Loucy (cell line): ENCODE measurements around the gene GTF2A1.

ENCODE experiments used
- H2AFZ ChIP-seq: fragments of 200-600 bp; sonication (generic); 2 replicates; pipeline ENCODE4 v1.6.0; 2016; ENCODE audit warnings: antibody characterized with exemption, mild to moderate bottlenecking, low read length, moderate library complexity
- H3F3A ChIP-seq: fragments of 200-600 bp; 2 replicates; pipeline ENCODE4 v1.6.0; 2016; ENCODE audit warnings: antibody characterized with exemption, low read depth, mild to moderate bottlenecking
- H3K27me3 ChIP-seq: fragments of 200-600 bp; sonication (generic); 2 replicates; pipeline ENCODE4 v1.6.1; 2014; ENCODE audit warnings: low read length, mild to moderate bottlenecking; ENCODE audit not compliant: insufficient read depth, poor library complexity, severe bottlenecking
- H3K36me3 ChIP-seq: fragments of 200-600 bp; sonication (generic); 2 replicates; pipeline ENCODE4 v1.6.1; 2016; ENCODE audit warnings: low read length; ENCODE audit not compliant: insufficient read depth
- H3K4me1 ChIP-seq: fragments of 200-600 bp; sonication (generic); 2 replicates; pipeline ENCODE4 v1.5.1; 2014; ENCODE audit warnings: low read length, mild to moderate bottlenecking; ENCODE audit not compliant: insufficient read depth, poor library complexity, severe bottlenecking
- H3K4me2 ChIP-seq: fragments of 200-600 bp; sonication (generic); 2 replicates; pipeline ENCODE4 v1.6.0; 2014; ENCODE audit warnings: antibody characterized with exemption, low read length, low read depth, mild to moderate bottlenecking; ENCODE audit not compliant: poor library complexity, severe bottlenecking
- H3K4me3 ChIP-seq: fragments of 200-600 bp; sonication (generic); 2 replicates; pipeline ENCODE4 v1.5.1; 2014; ENCODE audit warnings: low read length, mild to moderate bottlenecking, mixed read lengths; ENCODE audit not compliant: poor library complexity, severe bottlenecking
- H3K79me2 ChIP-seq: fragments of 200-600 bp; sonication (generic); 2 replicates; pipeline ENCODE4 v1.6.1; 2014; ENCODE audit warnings: low read length; ENCODE audit not compliant: insufficient read depth
- H3K9ac ChIP-seq: fragments of 200-600 bp; sonication (generic); 2 replicates; pipeline ENCODE4 v1.6.0; 2014; ENCODE audit warnings: mild to moderate bottlenecking, low read depth, low read length, moderate library complexity; ENCODE audit not compliant: poor library complexity, severe bottlenecking
- H3K9me2 ChIP-seq: fragments of 200-600 bp; sonication (generic); replicated peaks from 2 replicates; pipeline ENCODE4 v1.6.1; 2016; ENCODE audit warnings: low read depth, low read length, mixed read lengths
- H3K9me3 ChIP-seq: fragments of 200-600 bp; sonication (generic); 2 replicates; pipeline ENCODE4 v1.6.1; 2014; ENCODE audit warnings: mild to moderate bottlenecking, antibody characterized with exemption, low read length, low read depth; ENCODE audit not compliant: insufficient read depth
- H4K20me1 ChIP-seq: fragments of 200-600 bp; sonication (generic); 2 replicates; pipeline ENCODE4 v1.6.0; 2014; ENCODE audit warnings: antibody characterized with exemption, low read length, mild to moderate bottlenecking; ENCODE audit not compliant: insufficient read depth, poor library complexity, severe bottlenecking
- CTCF ChIP-seq: fragments of 200-600 bp; sonication (generic); conservative IDR thresholded peaks from 2 replicates; pipeline ENCODE4 v1.5.1; 2014; ENCODE audit warnings: mild to moderate bottlenecking, antibody characterized with exemption, low read length
- EZH2phosphoT487 ChIP-seq: fragments of 200-600 bp; IDR thresholded peaks from 2 replicates; pipeline ENCODE4 v1.6.1; 2018; ENCODE audit warnings: antibody characterized with exemption, mild to moderate bottlenecking, moderate library complexity, borderline replicate concordance

GTF2A1 gene

GRCh38 chr14:81133400-81133799 lies 87.4 kb downstream of the GTF2A1 start:
- H4K20me1 ChIP-seq, result no peaks in the 10 kb centered on the region
- no peak overlapping the region for H3K4me2 ChIP-seq
- no peaks in the 10 kb centered on the region for H3K27me3 ChIP-seq
- no peaks in the 10 kb centered on the region for H3K9me3 ChIP-seq
- H2AFZ ChIP-seq, result no peak overlapping the region
- no peaks in the 10 kb centered on the region for H3K9me2 ChIP-seq
- H3K79me2 ChIP-seq, result no peaks in the 10 kb centered on the region
- no peaks in the 10 kb centered on the region for H3K4me1 ChIP-seq
- no peak overlapping the region for H3K9ac ChIP-seq
- no peaks in the 10 kb centered on the region for H3K36me3 ChIP-seq
- no peaks in the 10 kb centered on the region for H3F3A ChIP-seq
- no peak for TF ChIP-seq CTCF
- TF ChIP-seq EZH2phosphoT487, result no peak
- H3K4me3 ChIP-seq, result no peak overlapping the region

- no peaks in the 10 kb centered on the region for H3K9me2 ChIP-seq
- no peaks in the 10 kb centered on the region for H3K27me3 ChIP-seq
- H4K20me1 ChIP-seq, result no peaks in the 10 kb centered on the region
- TF ChIP-seq CTCF, result no peak
- TF ChIP-seq EZH2phosphoT487, result no peak
- H3K9ac ChIP-seq, result no peak overlapping the region
- no peaks in the 10 kb centered on the region for H3F3A ChIP-seq
- no peaks in the 10 kb centered on the region for H3K36me3 ChIP-seq
- no peaks in the 10 kb centered on the region for H3K9me3 ChIP-seq
- no peak overlapping the region for H2AFZ ChIP-seq
- no peaks in the 10 kb centered on the region for H3K4me1 ChIP-seq
- H3K4me3 ChIP-seq, result no peak overlapping the region
- H3K79me2 ChIP-seq, result no peaks in the 10 kb centered on the region
- H3K4me2 ChIP-seq, result no peak overlapping the region
These were observed 88.3 kb downstream of the GTF2A1 start for GRCh38 chr14:81132468-81132867.

- Histone ChIP-seq H3K9me3 (no peaks in the 10 kb centered on the region), H4K20me1 (no peaks in the 10 kb centered on the region), H3K36me3 (no peaks in the 10 kb centered on the region), H3K4me2 (no peak overlapping the region), H3K79me2 (no peaks in the 10 kb centered on the region), H3K4me3 (no peak overlapping the region), H3K27me3 (no peaks in the 10 kb centered on the region), H2AFZ (no peak overlapping the region), H3F3A (no peaks in the 10 kb centered on the region), H3K4me1 (no peaks in the 10 kb centered on the region), H3K9me2 (no peaks in the 10 kb centered on the region), H3K9ac (no peak overlapping the region)
- no peak for TF ChIP-seq EZH2phosphoT487
- no peak for TF ChIP-seq CTCF
These were observed 91.5 kb downstream of the GTF2A1 start for GRCh38 chr14:81129242-81129641.
